SKM-1 treated with dmso at 0.1 percent for 144 hours (cell line): ENCODE results near the gene RC3H1.
"Not testable (repeated sequence)": the region's sequence is repeated elsewhere in the genome, so short reads cannot be mapped to it uniquely, and the experiment has no call there.

ENCODE experiments used
- DNase-seq: peaks from one replicate; lab custom pipeline; 2025; ENCODE audit not compliant: unreplicated experiment; lab: John Stamatoyannopoulos, UW

Gene RC3H1

GRCh38 chr1:173960625-173961024 lies 61.5 kb downstream of the RC3H1 start:
- DNase-seq: no peak

GRCh38 chr1:173954179-173954578 lies 68.0 kb downstream of the RC3H1 start:
- no peak for DNase-seq

- no peak for DNase-seq
Measured at GRCh38 chr1:173948594-173948993, 73.6 kb downstream of the RC3H1 start.

- no peak for DNase-seq
Measured at GRCh38 chr1:173946380-173946921, 75.7 kb downstream of the RC3H1 start.

- no peak for DNase-seq
Measured at GRCh38 chr1:173937062-173937461, 85.1 kb downstream of the RC3H1 start.

- no peak for DNase-seq
Measured at GRCh38 chr1:173934440-173934839, 87.7 kb downstream of the RC3H1 start.

- not testable (repeated sequence) for DNase-seq
Measured at GRCh38 chr1:173930541-173930940, 91.6 kb downstream of the RC3H1 start.

- DNase-seq: no peak
Measured at GRCh38 chr1:173925306-173926242, 96.6 kb downstream of the RC3H1 start.

GRCh38 chr1:173920861-173921260 lies 101.3 kb downstream of the RC3H1 start:
- DNase-seq: no peak

- no peak for DNase-seq
Measured at GRCh38 chr1:173917635-173918493, 104.3 kb downstream of the RC3H1 start.

- no peak for DNase-seq
Measured at GRCh38 chr1:173917149-173917548, 105.0 kb downstream of the RC3H1 start, which contains the start of gene SERPINC1. TSS of gene SERPINC1 (minus strand) at chr1:173917327. CDS start at chr1:173917259, 68 bp downstream.

GRCh38 chr1:173916667-173917066 lies 105.5 kb downstream of the RC3H1 start:
- DNase-seq: no peak

- DNase-seq: no peak
Measured at GRCh38 chr1:173915596-173915995, 106.6 kb downstream of the RC3H1 start.

GRCh38 chr1:173914366-173914871 lies 107.7 kb downstream of the RC3H1 start:
- peak; percentile 57 for DNase-seq

GRCh38 chr1:173913111-173913510 lies 109.0 kb downstream of the RC3H1 start:
- DNase-seq: no peak

GRCh38 chr1:173903827-173904531 lies 118.2 kb downstream of the RC3H1 start:
- no peak for DNase-seq

GRCh38 chr1:173900992-173901391 lies 121.2 kb downstream of the RC3H1 start:
- DNase-seq: no peak

- no peak for DNase-seq
Measured at GRCh38 chr1:173900427-173900826, 121.7 kb downstream of the RC3H1 start.

- DNase-seq: no peak
Measured at GRCh38 chr1:173894189-173894588, 128.0 kb downstream of the RC3H1 start.

GRCh38 chr1:173893611-173894010 lies 128.5 kb downstream of the RC3H1 start:
- DNase-seq: no peak

- DNase-seq: no peak
Measured at GRCh38 chr1:173889885-173890284, 132.3 kb downstream of the RC3H1 start.
